A673 (cell line): ENCODE results near the gene HOXA5. TPM values are rescaled to one million over a fixed set of nuclear protein-coding genes. Genes with fewer than 3 reads are reported as not detected.

ENCODE experiments used
- BruUV-seq: library from RNA; stranded (reverse); fragments of 400-500 nt; replicated peaks from 2 replicates; lab custom pipeline; 2021; lab: Mats Ljungman, UMichigan
- CTCF ChIA-PET: fragments of 300-600 bp; sonication (Branson Sonifier 250); formaldehyde crosslinking; loops from one replicate; lab custom pipeline; 2022; ENCODE audit warnings: antibody characterized with exemption; lab: Charles Lee
- POLR2A ChIA-PET: fragments of 300-600 bp; sonication (Branson Sonifier 250); formaldehyde crosslinking; loops from one replicate; lab custom pipeline; 2022; ENCODE audit warnings: antibody characterized with exemption; ENCODE audit not compliant: low non-redundant PET; lab: Charles Lee
- DNase-seq: peaks from one replicate; pipeline ENCODE4 v3.0.0-alpha.2; 2015; ENCODE audit warnings: low spot score
- H3K27ac ChIP-seq: fragments of 200-600 bp; sonication (generic); 2 replicates; pipeline ENCODE4 v1.5.1; 2016; ENCODE audit warnings: mixed run types, low read depth, mild to moderate bottlenecking, mixed read lengths, antibody characterized with exemption, low read length; ENCODE audit not compliant: poor library complexity, severe bottlenecking
- H3K27me3 ChIP-seq: fragments of 200-600 bp; sonication (generic); replicated peaks from 2 replicates; pipeline ENCODE4 v1.6.1; 2017; ENCODE audit warnings: mixed run types, low read depth, mild to moderate bottlenecking, mixed read lengths, antibody characterized with exemption, low read length; ENCODE audit not compliant: insufficient read depth, poor library complexity
- H3K36me3 ChIP-seq: fragments of 200-600 bp; sonication (generic); 2 replicates; pipeline ENCODE4 v1.6.1; 2016; ENCODE audit warnings: mixed run types, mild to moderate bottlenecking, mixed read lengths, antibody characterized with exemption, low read length; ENCODE audit not compliant: insufficient read depth, poor library complexity, severe bottlenecking
- H3K4me1 ChIP-seq: fragments of 200-600 bp; sonication (generic); 2 replicates; pipeline ENCODE4 v1.6.1; 2017; ENCODE audit warnings: mixed run types, mild to moderate bottlenecking, mixed read lengths, antibody characterized with exemption, low read length; ENCODE audit not compliant: insufficient read depth, poor library complexity, severe bottlenecking
- H3K4me3 ChIP-seq: fragments of 200-600 bp; sonication (generic); 2 replicates; pipeline ENCODE4 v1.5.1; 2016; ENCODE audit warnings: low read depth, mixed run types, mild to moderate bottlenecking, mixed read lengths, low read length; ENCODE audit not compliant: poor library complexity, severe bottlenecking
- H3K9me3 ChIP-seq: fragments of 200-600 bp; sonication (generic); 2 replicates; pipeline ENCODE4 v1.6.1; 2016; ENCODE audit warnings: mixed run types, low read depth, mild to moderate bottlenecking, mixed read lengths, antibody characterized with exemption, low read length; ENCODE audit not compliant: poor library complexity, severe bottlenecking
- EZH2 ChIP-seq: fragments of 200-600 bp; sonication (generic); IDR thresholded peaks from 2 replicates; pipeline ENCODE4 v1.6.1; 2017; ENCODE audit warnings: borderline replicate concordance, low read depth, mild to moderate bottlenecking, mixed read lengths, antibody characterized with exemption, low read length; ENCODE audit not compliant: poor library complexity, severe bottlenecking
- intact Hi-C: fragments of 100-400 bp; cut with micrococcal nuclease; formaldehyde crosslinking; loops from one replicate; pipeline ENCODE4 v1.10.0; 2022; ENCODE audit not compliant: unreplicated experiment
- total RNA-seq: library from RNA; stranded (reverse); gene quantifications from 2 replicates; pipeline ENCODE4 v1.2.3, GENCODE V29; 2021
- TF ChIP-seq, protein P1 (sequence below): fragments of 300-800, 200-600 bp; sonication (generic); conservative IDR thresholded peaks from 2 replicates; pipeline ENCODE4 v1.5.1; 2017; ENCODE audit warnings: low read depth, mild to moderate bottlenecking, antibody characterized with exemption, low read length, moderate library complexity, mixed read lengths

The HOXA5 gene
- total RNA-seq, 1 experiment from 2014 or later = not detected

GRCh38 chr7:27169658-27170425 is 26.4 kb upstream of the HOXA5 start:
- intact Hi-C loops = loop anchor here (10.0 kb wide), 1 partner anchor 1275 kb away; no protein-coding TSS in a partner anchor
- Histone ChIP-seq H3K4me3 (no peak overlapping the region), H3K36me3 (no peaks in the 10 kb centered on the region), H3K4me1 (peaks cover 7% of the 10 kb centered on the region), H3K27me3 (peaks cover 88% of the 10 kb centered on the region), H3K9me3 (no peaks in the 10 kb centered on the region), H3K27ac (no peak overlapping the region)
- CTCF ChIA-PET = no interaction called here
- BruUV-seq = no TSS peak
- POLR2A ChIA-PET = no interaction called here
- TF ChIP-seq, protein P1, sequence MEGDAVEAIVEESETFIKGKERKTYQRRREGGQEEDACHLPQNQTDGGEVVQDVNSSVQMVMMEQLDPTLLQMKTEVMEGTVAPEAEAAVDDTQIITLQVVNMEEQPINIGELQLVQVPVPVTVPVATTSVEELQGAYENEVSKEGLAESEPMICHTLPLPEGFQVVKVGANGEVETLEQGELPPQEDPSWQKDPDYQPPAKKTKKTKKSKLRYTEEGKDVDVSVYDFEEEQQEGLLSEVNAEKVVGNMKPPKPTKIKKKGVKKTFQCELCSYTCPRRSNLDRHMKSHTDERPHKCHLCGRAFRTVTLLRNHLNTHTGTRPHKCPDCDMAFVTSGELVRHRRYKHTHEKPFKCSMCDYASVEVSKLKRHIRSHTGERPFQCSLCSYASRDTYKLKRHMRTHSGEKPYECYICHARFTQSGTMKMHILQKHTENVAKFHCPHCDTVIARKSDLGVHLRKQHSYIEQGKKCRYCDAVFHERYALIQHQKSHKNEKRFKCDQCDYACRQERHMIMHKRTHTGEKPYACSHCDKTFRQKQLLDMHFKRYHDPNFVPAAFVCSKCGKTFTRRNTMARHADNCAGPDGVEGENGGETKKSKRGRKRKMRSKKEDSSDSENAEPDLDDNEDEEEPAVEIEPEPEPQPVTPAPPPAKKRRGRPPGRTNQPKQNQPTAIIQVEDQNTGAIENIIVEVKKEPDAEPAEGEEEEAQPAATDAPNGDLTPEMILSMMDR = no peak
- TF ChIP-seq EZH2 = no peak
- no peak for DNase-seq

- TF ChIP-seq, protein P1 = no peak
- TF ChIP-seq EZH2 = no peak
- intact Hi-C loops = loop anchor here (10.0 kb wide), 1 partner anchor 1274 kb away; no protein-coding TSS in a partner anchor
- no peak overlapping the region for H3K27ac ChIP-seq
- CTCF ChIA-PET = no interaction called here
- no peaks in the 10 kb centered on the region for H3K36me3 ChIP-seq
- POLR2A ChIA-PET = no interaction called here
- DNase-seq = no peak
- BruUV-seq = no TSS peak
- H3K4me1 ChIP-seq = peaks cover 2% of the 10 kb centered on the region
- no peaks in the 10 kb centered on the region for H3K9me3 ChIP-seq
- H3K27me3 ChIP-seq = peaks cover 88% of the 10 kb centered on the region
- no peak overlapping the region for H3K4me3 ChIP-seq
These were observed 24.9 kb upstream of the HOXA5 start for GRCh38 chr7:27168265-27168947.

GRCh38 chr7:27167916-27168264 is 24.4 kb upstream of the HOXA5 start:
- TF ChIP-seq EZH2 = no peak
- TF ChIP-seq, protein P1 = no peak
- intact Hi-C loops = loop anchor here (10.0 kb wide), 1 partner anchor 1273 kb away; no protein-coding TSS in a partner anchor
- no TSS peak for BruUV-seq
- Histone ChIP-seq H3K4me3 (no peak overlapping the region), H3K4me1 (no peaks in the 10 kb centered on the region), H3K27ac (no peak overlapping the region), H3K36me3 (no peaks in the 10 kb centered on the region), H3K9me3 (no peaks in the 10 kb centered on the region), H3K27me3 (peaks cover 88% of the 10 kb centered on the region)
- POLR2A ChIA-PET = no interaction called here
- no peak for DNase-seq
- CTCF ChIA-PET = no interaction called here
